GM13977 (cell line): Measurements from ENCODE around the gene HIVEP3.

Source experiments
- DNase-seq: peaks from one replicate; pipeline ENCODE4 v3.0.0; 2012; ENCODE audit warnings: low spot score
- CTCF ChIP-seq: IDR thresholded peaks from 2 replicates; pipeline ENCODE4 v1.5.1; 2012; ENCODE audit warnings: mild to moderate bottlenecking, control low read depth; ENCODE audit not compliant: insufficient read depth; ENCODE audit errors: extremely low read depth, missing control alignments
- in situ Hi-C: fragments of 300-500 bp; cut with MboI; formaldehyde crosslinking; loops from one replicate; pipeline ENCODE4 v1.12.0; 2022; ENCODE audit warnings: low sequenced_read_pairs, low pct_unique_long_range_greater_than_20kb, mixed read lengths, inconsistent platforms; ENCODE audit not compliant: unreplicated experiment

The HIVEP3 gene

GRCh38 chr1:41617336-41617735, 301.4 kb downstream of the HIVEP3 start:
- in situ Hi-C loops: no loop called here
- DNase-seq: no peak

GRCh38 chr1:41616563-41616962, 302.2 kb downstream of the HIVEP3 start:
- in situ Hi-C loops: no loop called here
- TF ChIP-seq CTCF: no peak
- DNase-seq: no peak

More at GRCh38 chr1:41617336-41617735, 301.4 kb downstream of the HIVEP3 start:
- TF ChIP-seq CTCF: no peak

- in situ Hi-C loops: no loop called here
- no peak for DNase-seq
Observed at GRCh38 chr1:41615981-41616380, 302.7 kb downstream of the HIVEP3 start.

GRCh38 chr1:41615316-41615715, 303.4 kb downstream of the HIVEP3 start:
- in situ Hi-C loops: no loop called here
- no peak for DNase-seq
- no peak for TF ChIP-seq CTCF

More at GRCh38 chr1:41615981-41616380, 302.7 kb downstream of the HIVEP3 start:
- no peak for TF ChIP-seq CTCF

- TF ChIP-seq CTCF: no peak
- in situ Hi-C loops: no loop called here
- DNase-seq: no peak
Observed at GRCh38 chr1:41614818-41615217, 303.9 kb downstream of the HIVEP3 start.

- DNase-seq: no peak
- TF ChIP-seq CTCF: no peak
- in situ Hi-C loops: no loop called here
Observed at GRCh38 chr1:41613689-41614574, 304.8 kb downstream of the HIVEP3 start.
